Ecto neural progenitor cell (in vitro differentiated cells): ENCODE results near the gene TMA7B.

Experiments
- DNase-seq: peaks from one replicate; pipeline ENCODE4 v3.0.0-alpha.2; 2018; ENCODE audit warnings: low spot score

The TMA7B gene

GRCh38 chr22:39959640-39960447 is at the start of gene TMA7B:
Gene TMA7B, plus strand, starts transcription at chr22:39960397. Its CDS starts 3,978 bp downstream, at chr22:39964375.
- no peak for DNase-seq

- DNase-seq: no peak
Measured at GRCh38 chr22:39910876-39911613, 49.2 kb upstream of the TMA7B start.

- DNase-seq: peak; percentile 56
Measured at GRCh38 chr22:39913321-39913720, 46.9 kb upstream of the TMA7B start.

GRCh38 chr22:39913886-39914285 is 46.3 kb upstream of the TMA7B start:
- DNase-seq: no peak

- DNase-seq: no peak
Measured at GRCh38 chr22:39914584-39914983, 45.6 kb upstream of the TMA7B start.

- DNase-seq: no peak
Measured at GRCh38 chr22:39915295-39915726, 44.9 kb upstream of the TMA7B start.

GRCh38 chr22:39916496-39916895 is 43.7 kb upstream of the TMA7B start:
- no peak for DNase-seq

GRCh38 chr22:39917197-39917643 is 43.0 kb upstream of the TMA7B start:
- DNase-seq: no peak

GRCh38 chr22:39917776-39918495 is 42.3 kb upstream of the TMA7B start:
- no peak for DNase-seq

- DNase-seq: no peak
Measured at GRCh38 chr22:39920134-39920743, 40.0 kb upstream of the TMA7B start.

- DNase-seq: no peak
Measured at GRCh38 chr22:39923696-39924095, 36.5 kb upstream of the TMA7B start.

GRCh38 chr22:39924286-39924685 is 35.9 kb upstream of the TMA7B start:
- DNase-seq: no peak

GRCh38 chr22:39925273-39925672 is 34.9 kb upstream of the TMA7B start:
- DNase-seq: no peak

GRCh38 chr22:39925909-39926679 is 34.1 kb upstream of the TMA7B start:
- DNase-seq: no peak

GRCh38 chr22:39926753-39927152 is 33.4 kb upstream of the TMA7B start:
- no peak for DNase-seq

GRCh38 chr22:39927544-39927943 is 32.7 kb upstream of the TMA7B start:
- DNase-seq: no peak

- DNase-seq: no peak
Measured at GRCh38 chr22:39928536-39929520, 31.4 kb upstream of the TMA7B start.

GRCh38 chr22:39931251-39931650 is 28.9 kb upstream of the TMA7B start:
- no peak for DNase-seq

- no peak for DNase-seq
Measured at GRCh38 chr22:39932166-39932565, 28.0 kb upstream of the TMA7B start.
